GM12872 (cell line): ENCODE measurements around the gene PCDHA2.

Source experiments
- TF ChIP-seq, protein P1 (sequence below): IDR thresholded peaks from 3 replicates; pipeline ENCODE4 v1.5.1; 2011; ENCODE audit warnings: low read depth, mild to moderate bottlenecking, low read length, moderate library complexity; ENCODE audit not compliant: insufficient read depth

Gene PCDHA2

GRCh38 chr5:140795259-140795641 is 598 bp downstream of the PCDHA2 start:
- TF ChIP-seq, protein P1, sequence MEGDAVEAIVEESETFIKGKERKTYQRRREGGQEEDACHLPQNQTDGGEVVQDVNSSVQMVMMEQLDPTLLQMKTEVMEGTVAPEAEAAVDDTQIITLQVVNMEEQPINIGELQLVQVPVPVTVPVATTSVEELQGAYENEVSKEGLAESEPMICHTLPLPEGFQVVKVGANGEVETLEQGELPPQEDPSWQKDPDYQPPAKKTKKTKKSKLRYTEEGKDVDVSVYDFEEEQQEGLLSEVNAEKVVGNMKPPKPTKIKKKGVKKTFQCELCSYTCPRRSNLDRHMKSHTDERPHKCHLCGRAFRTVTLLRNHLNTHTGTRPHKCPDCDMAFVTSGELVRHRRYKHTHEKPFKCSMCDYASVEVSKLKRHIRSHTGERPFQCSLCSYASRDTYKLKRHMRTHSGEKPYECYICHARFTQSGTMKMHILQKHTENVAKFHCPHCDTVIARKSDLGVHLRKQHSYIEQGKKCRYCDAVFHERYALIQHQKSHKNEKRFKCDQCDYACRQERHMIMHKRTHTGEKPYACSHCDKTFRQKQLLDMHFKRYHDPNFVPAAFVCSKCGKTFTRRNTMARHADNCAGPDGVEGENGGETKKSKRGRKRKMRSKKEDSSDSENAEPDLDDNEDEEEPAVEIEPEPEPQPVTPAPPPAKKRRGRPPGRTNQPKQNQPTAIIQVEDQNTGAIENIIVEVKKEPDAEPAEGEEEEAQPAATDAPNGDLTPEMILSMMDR: no peak

GRCh38 chr5:140796718-140797095 is 2.1 kb downstream of the PCDHA2 start:
- TF ChIP-seq, protein P1: no peak

DNA sequence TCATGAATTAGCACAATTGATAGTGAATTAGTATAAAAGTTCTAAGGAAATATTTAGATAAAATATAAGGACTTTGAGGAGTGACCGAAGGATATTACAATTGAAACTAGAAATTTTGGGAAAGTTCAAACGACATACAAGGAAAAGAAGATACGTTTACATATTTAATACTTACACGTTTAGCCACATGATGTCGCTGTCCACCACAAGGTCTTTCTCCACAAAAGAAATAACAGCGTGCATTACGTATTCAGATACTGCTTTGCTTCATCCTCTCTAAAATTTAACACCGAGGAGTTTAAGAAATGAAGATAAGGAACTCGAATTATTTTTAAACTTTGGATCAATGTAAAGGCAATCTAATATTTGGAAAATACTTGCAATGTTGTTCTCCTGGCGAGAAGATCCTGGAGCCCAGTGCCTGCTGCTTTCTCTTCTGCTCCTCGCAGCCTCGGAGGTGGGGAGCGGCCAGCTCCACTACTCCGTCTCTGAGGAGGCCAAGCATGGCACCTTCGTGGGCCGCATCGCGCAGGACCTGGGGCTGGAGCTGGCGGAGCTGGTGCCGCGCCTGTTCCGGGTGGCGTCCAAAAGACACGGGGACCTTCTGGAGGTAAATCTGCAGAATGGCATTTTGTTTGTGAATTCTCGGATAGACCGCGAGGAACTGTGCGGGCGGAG is 6.3 kb downstream of the PCDHA2 start, which contains the start of gene PCDHA3:
PCDHA3 (plus strand) TSS at position 242 of the 678 bp plus-strand sequence.
- TF ChIP-seq, protein P1: no peak

GRCh38 chr5:140801494-140801841 is 6.8 kb downstream of the PCDHA2 start:
- TF ChIP-seq, protein P1: no peak

GRCh38 chr5:140802781-140803271 is 8.2 kb downstream of the PCDHA2 start:
- TF ChIP-seq, protein P1: no peak

- TF ChIP-seq, protein P1: peak; percentile 42; the same call in 2 of the 3 replicates
Observed at GRCh38 chr5:140806834-140807775, 12.5 kb downstream of the PCDHA2 start, which contains the start of gene PCDHA4. PCDHA4 (plus strand) TSS chr5:140807068.

DNA sequence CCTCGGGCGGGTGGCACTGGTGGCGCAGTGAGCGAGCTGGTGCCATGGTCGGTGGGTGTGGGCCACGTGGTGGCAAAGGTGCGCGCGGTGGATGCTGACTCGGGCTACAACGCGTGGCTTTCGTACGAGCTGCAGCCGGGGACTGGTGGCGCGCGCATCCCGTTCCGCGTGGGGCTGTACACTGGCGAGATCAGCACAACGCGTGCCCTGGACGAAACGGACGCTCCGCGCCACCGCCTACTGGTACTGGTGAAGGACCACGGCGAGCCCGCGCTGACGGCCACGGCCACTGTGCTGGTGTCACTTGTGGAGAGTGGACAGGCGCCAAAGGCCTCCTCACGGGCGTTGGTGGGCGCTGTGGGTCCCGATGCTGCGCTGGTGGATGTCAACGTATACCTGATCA is 14.2 kb downstream of the PCDHA2 start:
- TF ChIP-seq, protein P1: no peak
